NCI-H82 treated with DMSO at 0.1 percent for 48 hours (cell line): Measurements from ENCODE around the gene TRIO.

ENCODE experiments used
- DNase-seq: peaks from one replicate; lab custom pipeline; 2025; ENCODE audit not compliant: unreplicated experiment; lab: John Stamatoyannopoulos, UW

Gene TRIO

DNA sequence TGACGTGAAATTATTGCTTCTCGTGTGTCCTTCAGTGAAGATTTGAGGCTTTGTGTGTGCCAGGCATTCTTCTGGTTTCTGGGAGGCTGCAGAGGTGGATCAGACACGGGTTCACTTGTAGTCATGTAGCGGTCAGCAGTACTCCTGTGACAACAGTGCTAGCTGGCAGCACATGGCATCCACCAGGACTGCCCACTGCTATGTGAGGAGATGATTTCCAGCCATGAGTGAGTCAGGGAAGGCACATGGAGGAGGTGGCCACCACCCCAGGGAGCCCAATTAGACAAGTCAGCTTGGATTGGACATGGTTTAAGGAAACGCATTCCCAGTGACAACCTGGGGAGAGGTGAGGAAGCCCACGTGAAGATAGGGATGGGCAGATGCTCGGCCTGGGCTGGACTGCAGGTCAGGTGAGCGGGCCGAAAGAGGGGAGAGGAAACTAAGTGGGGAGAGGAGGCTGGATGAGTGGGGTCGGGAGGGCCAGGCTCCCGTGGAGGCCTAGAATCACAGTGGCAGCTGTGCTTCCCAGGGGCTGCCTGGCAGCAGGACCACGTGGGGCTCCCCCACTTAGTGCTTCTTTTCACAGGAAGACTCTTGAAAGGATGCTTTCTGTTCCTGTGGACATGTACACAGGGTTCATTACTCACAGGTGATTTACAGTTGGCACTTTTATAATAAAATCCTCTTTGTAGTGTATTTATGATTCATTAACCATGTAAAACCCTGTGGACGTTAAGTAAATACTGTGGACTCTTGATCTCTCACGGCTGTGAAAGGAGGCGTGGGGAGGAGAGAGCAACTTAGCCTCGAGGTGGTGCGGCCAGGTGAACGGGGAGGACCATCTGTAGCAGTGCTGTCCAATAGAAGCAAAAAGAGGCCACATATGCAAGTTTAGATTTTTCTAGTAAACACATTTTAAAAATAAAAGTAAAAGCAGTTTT lies 358.5 kb downstream of the TRIO start:
- DNase-seq = no peak

DNA sequence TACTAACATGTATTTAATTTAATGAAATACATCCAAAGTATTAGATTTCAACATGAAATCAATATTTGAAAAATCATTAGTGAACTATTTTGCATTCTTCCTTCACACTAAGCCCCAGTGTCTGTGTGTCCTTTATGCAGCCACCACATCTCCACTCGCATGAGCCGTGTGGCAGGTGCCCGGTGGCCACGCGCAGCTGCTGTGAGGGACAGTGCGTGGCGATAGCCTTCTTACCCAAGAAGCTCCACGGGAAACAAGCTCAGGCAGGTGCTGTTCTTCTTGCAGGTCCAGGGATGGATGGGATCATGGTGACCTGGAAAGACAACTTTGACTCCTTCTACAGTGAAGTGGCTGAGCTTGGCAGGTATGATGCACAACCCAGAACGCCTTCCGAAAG lies 359.1 kb downstream of the TRIO start:
- no peak for DNase-seq

DNA sequence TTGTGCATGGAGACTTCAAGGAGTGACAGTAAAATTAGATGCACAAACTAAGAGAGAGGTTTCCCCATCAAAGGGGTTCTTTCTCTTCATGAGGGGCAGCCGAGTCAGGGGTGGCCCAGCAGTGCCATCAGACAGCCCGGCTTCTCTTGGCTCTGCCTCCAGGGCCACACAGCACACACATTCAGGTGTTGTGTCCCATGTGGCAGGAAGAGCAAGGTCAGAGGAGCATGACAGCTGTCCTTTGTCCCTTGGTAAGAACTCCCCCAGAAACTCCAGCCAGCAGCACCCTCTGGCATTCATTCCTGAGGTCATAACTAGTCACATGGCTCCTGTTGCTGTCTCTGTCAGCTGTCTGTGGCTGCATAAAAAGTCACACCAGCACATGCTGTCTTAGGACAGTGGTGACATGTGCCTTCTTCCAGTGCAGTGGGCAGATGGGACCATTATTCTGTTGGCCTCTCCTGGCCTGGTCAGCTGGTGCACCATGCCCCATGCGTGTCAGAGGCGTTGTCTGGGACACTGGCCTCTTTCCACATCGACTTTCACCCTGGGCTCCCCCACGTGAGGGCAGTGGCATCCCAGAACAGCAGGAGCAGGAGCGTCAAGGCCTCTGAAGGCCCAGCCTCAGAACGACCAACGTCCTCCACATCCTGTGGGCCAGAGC lies 360.0 kb downstream of the TRIO start:
- DNase-seq = no peak

DNA sequence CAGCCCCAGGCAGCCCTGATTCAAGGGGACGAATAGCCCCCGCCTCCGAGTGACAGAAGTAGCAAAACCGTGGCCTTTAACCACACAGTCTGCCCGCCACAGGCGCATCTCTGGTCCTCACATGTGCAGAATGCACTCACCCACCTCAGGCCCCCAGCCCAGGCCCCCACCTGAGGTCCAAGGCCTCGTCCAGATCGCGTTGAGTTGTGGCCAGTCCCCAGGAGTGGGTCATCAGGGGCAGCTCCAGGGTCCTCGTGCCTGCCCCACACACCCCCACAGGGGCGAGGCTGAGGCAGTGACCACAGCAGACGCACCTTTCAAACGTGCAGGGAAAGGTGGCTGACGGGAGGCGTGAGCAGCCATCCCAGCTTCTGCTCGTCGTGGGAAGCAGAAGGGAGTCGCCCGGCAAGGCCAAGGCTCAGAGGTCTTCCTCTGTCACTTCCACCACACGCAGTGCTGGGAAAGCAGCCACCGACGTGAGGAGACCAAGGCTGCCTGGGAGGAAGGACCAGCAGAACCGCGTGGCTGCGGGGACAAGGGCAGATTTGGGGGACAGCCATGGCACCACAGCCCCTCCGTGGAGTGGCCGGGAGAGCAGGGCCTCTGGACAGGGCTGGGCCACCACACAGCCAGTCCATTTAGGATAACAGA lies 360.7 kb downstream of the TRIO start:
- no peak for DNase-seq

DNA sequence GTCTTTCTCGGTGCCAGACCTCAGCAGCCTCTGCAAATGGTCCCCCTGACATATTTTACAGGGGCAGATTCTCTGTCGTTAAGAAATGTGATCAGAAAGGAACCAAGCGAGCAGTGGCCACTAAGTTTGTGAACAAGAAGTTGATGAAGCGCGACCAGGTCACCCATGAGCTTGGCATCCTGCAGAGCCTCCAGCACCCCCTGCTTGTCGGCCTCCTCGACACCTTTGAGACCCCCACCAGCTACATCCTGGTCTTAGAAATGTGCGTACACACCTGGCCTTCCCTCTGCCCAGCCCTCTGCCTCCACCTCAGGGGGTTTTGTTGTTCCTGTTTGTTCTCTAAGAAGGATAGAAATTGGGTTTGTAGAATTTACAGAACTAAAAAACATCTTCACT lies 361.2 kb downstream of the TRIO start:
- no peak for DNase-seq

DNA sequence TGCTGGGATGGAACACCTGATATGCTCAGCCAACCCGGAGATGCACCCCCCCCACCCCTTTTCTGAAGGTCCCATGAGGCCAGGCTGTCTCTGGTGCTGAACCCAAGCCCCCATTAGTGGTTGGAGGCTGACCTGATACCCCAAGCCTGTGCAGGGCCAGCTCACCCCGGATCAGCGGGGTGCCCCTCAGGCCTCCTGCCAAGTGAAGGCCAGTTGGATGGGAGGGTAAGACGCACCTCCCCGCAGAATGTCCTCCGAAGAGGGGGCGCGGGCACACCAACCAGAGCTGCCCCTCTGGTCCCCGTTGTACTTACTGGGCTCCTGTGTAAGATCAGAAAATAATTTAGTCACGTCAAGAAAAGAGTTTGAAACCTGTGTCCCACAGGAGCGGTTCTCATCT lies 361.7 kb downstream of the TRIO start:
- no peak for DNase-seq

DNA sequence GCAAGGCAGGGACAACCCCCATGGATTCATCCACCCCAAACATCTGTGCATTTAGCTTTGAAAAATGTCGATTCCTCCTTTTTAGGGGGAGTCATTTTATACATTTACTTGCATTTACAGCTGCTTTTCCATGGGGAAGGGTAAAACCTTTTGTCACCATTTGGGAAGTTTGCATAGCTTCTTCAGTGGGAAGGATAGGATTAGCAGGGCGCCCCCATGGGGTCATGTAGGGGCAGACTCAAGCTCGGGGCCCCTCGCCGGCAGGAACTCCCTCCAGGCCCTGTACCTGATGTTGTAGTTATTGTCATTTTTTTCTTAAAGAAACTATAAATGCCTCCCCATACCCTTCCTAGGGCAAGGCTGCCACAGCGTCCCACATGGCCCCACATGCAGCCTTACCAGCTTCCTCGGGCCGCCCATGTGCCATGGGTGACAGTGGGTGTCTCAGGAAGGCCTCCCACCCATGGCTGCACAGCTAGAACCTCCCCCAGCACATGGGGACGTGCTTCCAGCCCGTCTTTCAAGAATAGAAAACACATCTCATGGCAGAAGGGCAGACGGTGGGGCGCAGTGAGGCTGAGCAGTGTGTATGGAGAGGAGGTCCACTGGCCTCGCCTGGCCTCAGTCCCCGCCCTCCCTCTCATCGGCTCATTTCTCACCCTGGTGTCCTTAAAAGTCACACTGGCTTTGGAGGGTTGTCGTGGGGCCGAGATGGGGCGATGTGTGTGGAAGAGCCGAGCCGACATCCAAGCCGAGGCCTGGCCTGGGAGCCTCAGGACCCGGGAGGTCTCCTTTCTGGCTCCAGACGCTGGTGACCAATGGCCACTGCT lies 362.4 kb downstream of the TRIO start:
- DNase-seq = no peak

DNA sequence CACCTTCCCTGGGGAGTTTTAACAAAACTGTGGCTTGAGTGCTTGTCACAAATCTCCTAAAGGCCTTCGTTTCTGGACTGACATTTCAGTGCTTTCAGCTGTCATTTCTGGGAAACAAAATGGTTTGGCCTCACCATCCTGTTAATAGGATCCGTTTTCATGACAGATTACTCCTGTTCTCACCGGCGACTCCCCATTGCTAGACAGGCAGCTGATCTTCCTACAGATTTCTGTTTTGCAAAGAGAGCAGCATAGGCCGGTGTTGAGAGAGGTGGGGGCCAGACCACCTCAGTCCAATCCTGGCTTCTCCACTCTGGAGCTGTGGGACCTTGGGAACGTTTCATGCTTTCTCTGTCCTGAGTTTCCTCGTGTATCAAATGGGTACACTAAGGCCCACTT lies 363.0 kb downstream of the TRIO start:
- DNase-seq = no peak

DNA sequence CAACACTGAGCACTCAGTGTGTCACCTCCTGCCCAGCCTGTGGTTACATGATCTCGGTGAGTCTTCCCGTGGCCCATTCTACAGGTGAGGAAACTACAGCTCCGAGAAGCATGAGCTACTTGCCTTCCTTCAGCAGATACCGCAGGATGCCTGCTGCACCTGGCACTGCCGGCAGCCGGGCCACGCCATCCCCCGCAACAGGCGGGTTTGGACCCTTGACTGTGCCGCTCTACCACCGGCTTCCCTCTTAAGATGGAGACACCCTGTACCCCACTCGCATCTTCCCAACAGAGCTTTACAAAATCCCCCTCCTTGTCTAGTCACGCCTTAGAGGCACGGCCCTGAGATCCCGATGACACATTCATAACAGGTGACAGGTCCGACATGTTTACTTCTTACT lies 363.5 kb downstream of the TRIO start:
- DNase-seq = no peak

DNA sequence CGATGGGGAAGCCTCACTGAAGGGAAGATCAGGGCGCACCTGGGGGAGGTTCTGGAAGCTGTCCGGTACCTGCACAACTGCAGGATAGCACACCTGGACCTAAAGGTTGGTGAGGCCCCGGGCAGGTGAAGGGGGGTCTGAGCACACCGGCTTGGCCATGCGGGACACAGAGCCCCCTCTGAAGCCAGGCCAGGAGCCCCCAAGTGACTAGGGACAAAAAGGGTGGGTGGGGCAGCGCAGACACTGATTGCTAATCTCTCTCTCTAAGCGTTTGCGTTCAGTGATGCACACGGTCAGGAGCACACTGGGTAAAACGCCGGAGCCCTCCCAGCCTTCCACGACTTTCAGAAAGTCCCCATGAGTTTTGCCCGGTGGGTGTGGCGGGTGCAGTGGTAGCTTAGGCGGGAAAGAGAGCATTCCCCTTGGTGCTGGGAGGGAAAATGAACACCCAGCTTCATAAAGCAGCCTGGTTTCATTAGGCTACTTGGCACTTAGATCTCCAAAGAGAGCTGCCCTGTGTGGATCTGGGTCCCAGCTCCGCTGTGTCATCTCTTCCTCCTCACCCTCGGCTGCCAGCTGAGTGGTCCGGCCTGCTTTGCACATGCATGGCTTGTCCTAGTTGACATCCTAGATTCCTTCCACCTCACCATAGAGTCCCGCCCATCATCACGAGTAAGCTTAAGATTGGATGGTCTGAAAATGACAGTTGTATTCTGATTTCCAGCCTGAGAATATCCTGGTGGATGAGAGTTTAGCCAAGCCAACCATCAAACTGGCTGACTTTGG lies 364.2 kb downstream of the TRIO start:
- no peak for DNase-seq

DNA sequence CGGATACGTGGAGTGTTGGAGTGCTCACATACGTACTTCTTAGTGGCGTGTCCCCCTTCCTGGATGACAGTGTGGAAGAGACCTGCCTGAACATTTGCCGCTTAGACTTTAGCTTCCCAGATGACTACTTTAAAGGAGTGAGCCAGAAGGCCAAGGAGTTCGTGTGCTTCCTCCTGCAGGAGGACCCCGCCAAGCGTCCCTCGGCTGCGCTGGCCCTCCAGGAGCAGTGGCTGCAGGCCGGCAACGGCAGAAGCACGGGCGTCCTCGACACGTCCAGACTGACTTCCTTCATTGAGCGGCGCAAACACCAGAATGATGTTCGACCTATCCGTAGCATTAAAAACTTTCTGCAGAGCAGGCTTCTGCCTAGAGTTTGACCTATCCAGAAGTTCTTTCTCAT lies 364.9 kb downstream of the TRIO start:
- no peak for DNase-seq

DNA sequence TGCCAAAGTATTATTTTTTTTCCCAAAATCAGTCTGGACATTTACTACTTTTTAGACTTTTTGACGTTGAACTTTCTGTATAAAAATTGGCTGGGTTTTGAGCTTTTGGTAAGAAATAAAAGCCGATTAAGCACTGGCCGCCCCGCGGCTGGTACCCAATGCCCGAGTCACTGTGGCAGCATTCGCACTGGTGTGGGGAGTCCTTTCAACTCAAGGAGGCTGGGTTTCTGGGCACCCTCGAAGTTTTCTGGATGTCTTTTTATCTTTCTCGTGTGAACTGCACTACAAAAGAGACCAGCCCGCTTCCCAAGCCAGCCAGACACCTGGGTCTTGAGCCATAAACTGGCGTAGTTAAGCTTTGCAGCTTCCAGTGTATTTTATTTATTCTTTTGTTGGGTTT lies 366.4 kb downstream of the TRIO start:
- DNase-seq = no peak

DNA sequence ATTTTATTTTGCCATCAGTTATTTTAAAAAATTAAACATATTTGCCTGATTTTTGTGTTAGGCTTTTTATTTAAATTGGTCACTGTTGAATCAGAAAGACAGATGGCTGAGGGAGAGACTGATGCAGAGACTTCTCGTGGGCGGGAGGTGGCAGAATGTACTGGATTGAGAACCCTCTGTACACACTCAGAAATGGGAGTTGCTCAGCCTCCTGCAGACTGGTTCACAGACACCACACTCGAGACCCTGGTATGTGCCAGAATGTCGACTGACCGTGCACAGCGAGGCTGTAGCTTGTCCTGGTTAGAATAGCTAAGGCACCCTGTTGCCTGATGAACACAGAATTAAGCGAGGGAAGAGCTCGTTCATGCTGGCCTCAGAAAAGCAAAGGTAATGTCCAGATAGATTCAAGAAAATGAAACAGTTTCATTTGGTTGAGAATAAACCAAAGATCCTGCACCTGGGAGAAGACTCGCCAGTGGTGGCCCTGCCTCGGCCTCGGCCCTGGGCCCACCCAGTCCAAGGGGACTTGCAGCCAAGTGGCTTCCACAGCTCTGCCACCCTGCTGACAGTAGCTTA lies 367.1 kb downstream of the TRIO start:
- no peak for DNase-seq

DNA sequence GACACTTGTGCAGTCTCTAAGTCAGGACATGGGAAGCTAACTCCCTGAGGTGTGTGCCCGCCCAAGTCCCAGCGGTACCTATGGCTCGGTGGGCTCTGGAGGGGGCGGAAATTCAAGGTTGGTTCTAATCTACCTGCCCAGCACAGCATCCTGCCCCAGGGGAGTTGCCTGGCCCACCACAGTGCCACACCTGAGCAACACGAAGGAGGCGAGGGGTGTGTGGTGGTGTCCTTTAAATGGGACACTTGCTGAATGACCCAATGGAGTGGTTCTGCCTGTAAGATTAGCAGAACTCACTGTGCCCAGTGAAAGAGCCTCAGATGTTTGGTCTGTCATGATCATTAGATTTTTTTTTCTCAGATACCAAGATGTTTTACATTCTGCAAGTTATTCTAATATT lies 367.7 kb downstream of the TRIO start:
- no peak for DNase-seq

DNA sequence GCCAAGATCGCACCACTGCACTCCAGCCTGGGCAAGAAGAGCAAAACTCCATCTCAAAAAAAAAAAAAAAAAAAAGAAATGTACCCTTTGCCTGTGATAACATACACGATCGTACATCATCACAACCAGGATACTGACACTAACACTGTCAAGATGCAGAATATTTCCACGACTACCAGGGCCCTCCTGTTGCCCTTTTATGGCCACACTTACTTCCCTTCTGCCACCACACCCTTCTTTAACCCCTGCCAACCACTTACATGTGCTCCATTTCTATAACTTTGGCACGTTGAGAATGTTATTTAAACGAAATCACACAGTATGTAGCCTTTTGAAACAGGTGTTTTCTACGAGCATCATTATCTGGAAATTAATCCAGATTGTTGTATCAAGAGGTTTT lies 369.4 kb downstream of the TRIO start:
- no peak for DNase-seq

DNA sequence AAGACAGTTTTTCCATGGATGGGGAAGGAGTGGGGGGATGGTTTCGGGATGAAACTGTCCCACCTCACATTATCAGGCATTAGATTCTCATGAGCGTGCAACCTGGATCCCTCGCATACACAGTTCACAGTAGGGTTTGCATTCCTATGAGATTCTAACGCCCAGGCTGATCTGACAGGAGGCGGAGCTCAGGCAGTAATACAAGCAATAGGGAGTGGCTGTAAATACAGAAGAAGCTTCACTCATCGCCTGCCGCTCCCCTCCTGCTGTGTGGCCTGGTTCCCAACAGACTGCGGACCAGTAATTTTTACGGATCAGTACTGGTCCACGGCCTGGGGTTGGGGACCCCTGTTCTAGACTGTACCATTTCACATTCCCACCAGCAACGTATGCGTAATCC lies 370.1 kb downstream of the TRIO start:
- no peak for DNase-seq

DNA sequence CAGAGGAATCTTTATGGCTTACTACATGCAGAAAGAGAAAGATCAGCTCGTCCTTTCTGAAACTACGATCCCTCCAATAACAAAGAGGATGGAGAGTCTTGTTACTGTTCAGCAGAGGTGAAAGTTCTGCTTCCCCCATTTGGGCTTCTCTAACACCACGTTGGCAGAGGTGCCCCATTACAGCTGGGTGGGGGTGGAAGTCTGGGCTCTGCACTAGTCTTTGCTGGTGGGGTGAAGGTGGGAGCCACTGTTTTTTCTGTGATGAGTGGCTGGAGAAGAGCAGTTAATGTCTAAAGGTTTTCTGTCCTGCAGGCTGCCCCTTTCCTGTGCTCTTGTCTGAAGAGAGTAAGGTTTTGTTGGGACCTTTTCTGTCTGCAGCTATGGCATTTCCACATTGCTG lies 373.8 kb downstream of the TRIO start:
- no peak for DNase-seq

DNA sequence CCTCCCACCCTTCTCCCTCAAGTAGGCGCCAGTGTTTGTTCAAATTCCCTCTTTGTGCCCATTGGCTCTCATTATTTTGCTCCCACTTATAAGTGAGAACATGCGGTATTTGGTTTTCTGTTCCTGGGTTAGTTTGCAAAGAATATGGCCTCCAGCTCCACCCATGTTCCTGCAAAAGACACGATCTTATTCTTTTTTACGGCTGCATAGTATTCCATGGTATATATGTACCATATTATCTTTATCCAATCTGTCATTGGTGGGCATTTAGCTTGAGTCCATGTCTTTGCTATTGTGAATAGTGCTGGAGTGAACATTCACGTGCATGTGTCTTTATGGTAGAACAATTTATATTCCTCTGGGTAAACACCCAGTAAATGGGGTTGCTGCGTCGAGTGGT lies 375.5 kb downstream of the TRIO start:
- DNase-seq = no peak

DNA sequence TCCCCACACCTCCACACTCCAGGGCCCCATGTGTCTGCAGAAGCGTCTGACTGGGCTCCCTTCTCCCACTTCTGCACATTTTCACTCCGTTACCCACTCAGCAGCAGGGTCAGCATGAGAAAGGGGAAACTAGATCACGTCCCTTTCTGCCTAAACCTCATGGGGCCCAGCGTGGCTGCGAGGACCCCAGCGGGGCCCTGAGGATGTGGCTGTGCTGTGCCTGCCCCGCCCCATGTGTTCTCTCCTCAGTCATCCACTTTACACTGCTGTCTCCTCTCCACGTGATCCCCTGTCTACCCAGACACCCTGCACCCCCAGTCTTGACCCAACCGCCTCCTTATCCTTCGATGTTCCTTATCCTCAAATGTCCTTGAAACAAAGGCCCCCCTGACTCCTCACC lies 378.6 kb downstream of the TRIO start:
- no peak for DNase-seq

DNA sequence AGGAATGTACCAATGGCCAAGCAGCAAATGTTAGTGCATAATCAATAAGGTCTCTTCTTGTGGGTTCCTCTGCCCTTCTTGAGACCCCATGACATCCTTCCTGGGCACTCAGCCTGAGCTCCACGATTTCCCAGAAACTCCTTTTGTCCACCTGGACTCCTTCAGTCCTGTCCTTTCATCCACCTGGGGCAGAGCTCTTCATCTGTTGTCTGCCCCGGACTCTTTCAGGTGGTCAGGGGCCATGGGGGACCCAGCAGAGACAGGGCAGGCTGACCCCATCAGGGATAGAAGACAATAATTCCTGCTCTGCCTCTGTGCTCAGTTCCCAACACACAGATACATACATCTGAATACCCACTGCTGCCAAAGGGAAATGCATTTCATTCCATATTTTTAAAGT lies 379.6 kb downstream of the TRIO start:
- DNase-seq = no peak
